K562 (cell line): ENCODE data around the gene KAZN. TPM values are rescaled to one million over a fixed set of nuclear protein-coding genes. Genes with fewer than 3 reads are reported as not detected.
A peak's percentile ranks its signal among the peaks of the same experiment; 100 is the strongest.

Source experiments
- DMBX1 ChIP-seq: fragments of 250-450 bp; sonication (Bioruptor Pico); IDR thresholded peaks from 2 replicates; pipeline ENCODE4 v1.8.0; 2022; ENCODE audit warnings: inconsistent platforms, mild to moderate bottlenecking, moderate library complexity, borderline replicate concordance
- E2F5 ChIP-seq: sonication (generic); formaldehyde crosslinking; IDR thresholded peaks from 2 replicates; pipeline ENCODE4 v1.8.0; 2022; ENCODE audit warnings: mild to moderate bottlenecking, missing genetic modification reagents
- EP300 ChIP-seq: IDR thresholded peaks from 2 replicates; pipeline ENCODE4 v1.6.1; 2012; ENCODE audit warnings: low read length, improper control_type of control experiment
- GATA2 ChIP-seq: sonication (generic); formaldehyde crosslinking; IDR thresholded peaks from 2 replicates; pipeline ENCODE4 v1.4.0; 2020; ENCODE audit warnings: mild to moderate bottlenecking, missing genetic modification reagents
- JUND ChIP-seq, 2 experiments: IDR thresholded peaks; 2 replicates in 1 of 2; 3 replicates in 1 of 2; pipeline ENCODE4 v1.6.1; 2011; ENCODE audit warnings: borderline replicate concordance in 2 of 2, low read depth in 2 of 2, low read length in 2 of 2, improper control_type of control experiment in 1 of 2, missing biosample characterization in 1 of 2, missing genetic modification characterization in 1 of 2, missing genetic modification reagents in 1 of 2
- NFRKB ChIP-seq: fragments of 450-650 bp; IDR thresholded peaks from 2 replicates; pipeline ENCODE4 v1.6.1; 2016; ENCODE audit warnings: low read depth
- SRSF3 ChIP-seq: fragments of 200-400 bp; formaldehyde crosslinking; IDR thresholded peaks from 2 replicates; pipeline ENCODE4 v1.6.1; 2016; ENCODE audit warnings: mild to moderate bottlenecking, low read length, moderate library complexity; ENCODE audit not compliant: insufficient read depth
- STAT5A ChIP-seq: IDR thresholded peaks from 2 replicates; pipeline ENCODE4 v1.6.1; 2012; ENCODE audit warnings: low read length, inconsistent platforms, borderline replicate concordance
- TEAD1 ChIP-seq, 2 experiments: fragments of 450-650 bp in 1 of 2; sonication (generic) in 1 of 2; formaldehyde crosslinking; IDR thresholded peaks; 2 replicates each; pipeline versions ENCODE4 v1.4.0 to v1.8.0; 2020 to 2022; ENCODE audit warnings: mild to moderate bottlenecking in 2 of 2, missing genetic modification reagents in 1 of 2
- TOE1 ChIP-seq, 2 experiments: fragments of 450-650 bp in 1 of 2; sonication (generic) in 1 of 2; formaldehyde crosslinking in 1 of 2; IDR thresholded peaks; 2 replicates each; pipeline versions ENCODE4 v1.7.1 to v1.8.0; 2016 to 2022; ENCODE audit warnings: borderline replicate concordance in 2 of 2, mild to moderate bottlenecking in 2 of 2, antibody characterized with exemption in 1 of 2, inconsistent platforms in 1 of 2, low read depth in 1 of 2, missing genetic modification reagents in 1 of 2, moderate library complexity in 1 of 2
- TSHZ1 ChIP-seq: fragments of 250-450 bp; sonication (Bioruptor Pico); IDR thresholded peaks from 2 replicates; pipeline ENCODE4 v1.4.0; 2020; ENCODE audit warnings: mild to moderate bottlenecking, moderate library complexity
- ZNF589 ChIP-seq: fragments of 200-800 bp; sonication (Bioruptor generic); IDR thresholded peaks from 2 replicates; pipeline ENCODE4 v1.6.1; 2016; ENCODE audit warnings: low read depth, missing genetic modification characterization, missing compliant biosample characterization
- polyA plus RNA-seq, 8 experiments: library from polyadenylated mRNA; depleted of rRNA in 4 of 8; stranded (reverse) in 5 of 8; unstranded in 3 of 8; fragments of >200 nt; fragmentation: Nextera tagmentation in 2 of 8; fragmentation: Illumina TruSeq in 1 of 8; extraction: Ambion mirVana in 2 of 8; extraction: Trizol in 1 of 8; gene quantifications; 2 replicates each; pipeline versions ENCODE4 v1.2.1 to v1.2.3, GENCODE V29; 2011 to 2014; ENCODE audit warnings: inconsistent platforms in 1 of 8, missing spikeins in 1 of 8
- total RNA-seq, 7 experiments: library from RNA; depleted of rRNA in 6 of 7; stranded (reverse); fragments of >200 nt in 6 of 7; fragmentation: Illumina TruSeq in 2 of 7; extraction: Trizol in 2 of 7; gene quantifications; 2 replicates each; pipeline versions ENCODE4 v1.2.1 to v1.2.3, GENCODE V29; 2011 to 2021; ENCODE audit warnings: low replicate concordance in 1 of 7
- TF ChIP-seq, protein P1 (sequence below): sonication (generic); formaldehyde crosslinking; IDR thresholded peaks from 2 replicates; pipeline ENCODE4 v1.8.1; 2023; ENCODE audit warnings: missing genetic modification reagents, mild to moderate bottlenecking, borderline replicate concordance

KAZN gene
- total and polyA plus RNA-seq, 9 of the 15 experiments (the other 6 are each of a cell fraction or from before 2014, with no cell fraction given) = 2.1 to 21.6 (median 5.4) TPM

- TF ChIP-seq, protein P1, sequence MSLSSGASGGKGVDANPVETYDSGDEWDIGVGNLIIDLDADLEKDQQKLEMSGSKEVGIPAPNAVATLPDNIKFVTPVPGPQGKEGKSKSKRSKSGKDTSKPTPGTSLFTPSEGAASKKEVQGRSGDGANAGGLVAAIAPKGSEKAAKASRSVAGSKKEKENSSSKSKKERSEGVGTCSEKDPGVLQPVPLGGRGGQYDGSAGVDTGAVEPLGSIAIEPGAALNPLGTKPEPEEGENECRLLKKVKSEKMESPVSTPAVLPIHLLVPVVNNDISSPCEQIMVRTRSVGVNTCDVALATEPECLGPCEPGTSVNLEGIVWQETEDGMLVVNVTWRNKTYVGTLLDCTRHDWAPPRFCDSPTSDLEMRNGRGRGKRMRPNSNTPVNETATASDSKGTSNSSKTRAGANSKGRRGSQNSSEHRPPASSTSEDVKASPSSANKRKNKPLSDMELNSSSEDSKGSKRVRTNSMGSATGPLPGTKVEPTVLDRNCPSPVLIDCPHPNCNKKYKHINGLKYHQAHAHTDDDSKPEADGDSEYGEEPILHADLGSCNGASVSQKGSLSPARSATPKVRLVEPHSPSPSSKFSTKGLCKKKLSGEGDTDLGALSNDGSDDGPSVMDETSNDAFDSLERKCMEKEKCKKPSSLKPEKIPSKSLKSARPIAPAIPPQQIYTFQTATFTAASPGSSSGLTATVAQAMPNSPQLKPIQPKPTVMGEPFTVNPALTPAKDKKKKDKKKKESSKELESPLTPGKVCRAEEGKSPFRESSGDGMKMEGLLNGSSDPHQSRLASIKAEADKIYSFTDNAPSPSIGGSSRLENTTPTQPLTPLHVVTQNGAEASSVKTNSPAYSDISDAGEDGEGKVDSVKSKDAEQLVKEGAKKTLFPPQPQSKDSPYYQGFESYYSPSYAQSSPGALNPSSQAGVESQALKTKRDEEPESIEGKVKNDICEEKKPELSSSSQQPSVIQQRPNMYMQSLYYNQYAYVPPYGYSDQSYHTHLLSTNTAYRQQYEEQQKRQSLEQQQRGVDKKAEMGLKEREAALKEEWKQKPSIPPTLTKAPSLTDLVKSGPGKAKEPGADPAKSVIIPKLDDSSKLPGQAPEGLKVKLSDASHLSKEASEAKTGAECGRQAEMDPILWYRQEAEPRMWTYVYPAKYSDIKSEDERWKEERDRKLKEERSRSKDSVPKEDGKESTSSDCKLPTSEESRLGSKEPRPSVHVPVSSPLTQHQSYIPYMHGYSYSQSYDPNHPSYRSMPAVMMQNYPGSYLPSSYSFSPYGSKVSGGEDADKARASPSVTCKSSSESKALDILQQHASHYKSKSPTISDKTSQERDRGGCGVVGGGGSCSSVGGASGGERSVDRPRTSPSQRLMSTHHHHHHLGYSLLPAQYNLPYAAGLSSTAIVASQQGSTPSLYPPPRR (CRISPR knock-in tag) = 0 out of 2 replicates have a peak, but pooled peaks have one; percentile 65
- TF ChIP-seq TOE1 (IDR thresholded peaks at IDR 0.05; ENCODE audit: borderline replicate concordance) = peak; percentile 80; the same call in 1 of the 2 replicates
- TF ChIP-seq TOE1 (CRISPR knock-in tag; IDR thresholded peaks at IDR 0.05; ENCODE audit: borderline replicate concordance, low read depth) = no peak
- 0 out of 4 replicates have a peak, but pooled peaks of 1 of the 2 experiments have one; percentile 28 for TF ChIP-seq TEAD1 (CRISPR knock-in tag; IDR thresholded peaks at IDR 0.05)
- peak; percentile 87 for TF ChIP-seq DMBX1 (CRISPR knock-in tag)
- TF ChIP-seq TSHZ1 = no peak
- TF ChIP-seq SRSF3 = no peak
- TF ChIP-seq GATA2 (CRISPR knock-in tag) = peak; percentile 63; the same call in 1 of the 2 replicates
- TF ChIP-seq NFRKB = peak; percentile 46; the same call in 1 of the 2 replicates
- TF ChIP-seq E2F5 = 0 out of 2 replicates have a peak, but pooled peaks have one; percentile 24
- peak; percentile 78; the same call in 1 of the 2 replicates for TF ChIP-seq ZNF589
- no peak for TF ChIP-seq STAT5A
- peak; percentile 54; the same call in 1 of the 2 replicates for TF ChIP-seq JUND (IDR thresholded peaks at IDR 0.05; ENCODE audit: borderline replicate concordance, low read depth, low read length)
- no peak; the same call in 2 of the 3 replicates for TF ChIP-seq JUND (tag; IDR thresholded peaks at IDR 0.05; ENCODE audit: borderline replicate concordance, low read depth, low read length)
- 0 out of 2 replicates have a peak, but pooled peaks have one; percentile 24 for TF ChIP-seq EP300
Measured at GRCh38 chr1:14778898-14779865, 180.7 kb downstream of the KAZN start (continued).
